ENCODE data around the gene PTH2. TPM values are rescaled to one million over a fixed set of nuclear protein-coding genes. Genes with fewer than 3 reads are reported as not detected.
A peak's percentile ranks its signal among the peaks of the same experiment; 100 is the strongest.

The PTH2 gene
- total and polyA plus RNA-seq, 4 donors: not detected

DNA sequence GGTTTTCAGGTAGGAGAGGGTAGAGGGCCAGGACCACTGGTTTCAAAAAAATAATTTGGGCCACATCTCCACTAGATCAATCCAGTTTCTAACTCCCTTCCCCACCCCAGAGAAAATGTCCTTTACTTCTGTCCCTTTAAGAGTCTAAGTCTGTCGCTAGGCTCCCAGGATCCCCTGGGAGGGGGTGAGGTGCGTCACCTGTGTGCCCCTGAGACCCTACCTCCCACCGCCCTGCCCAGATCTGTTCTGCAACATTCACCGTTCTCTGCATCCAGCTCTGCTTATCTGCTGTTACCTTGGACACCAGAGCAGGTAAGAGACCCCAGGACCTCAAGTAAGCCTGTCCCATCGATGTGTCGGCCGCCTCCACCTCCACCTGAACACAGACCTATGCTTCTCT, 1.9 kb upstream of the PTH2 start, which contains the start of gene GFY:
TSS of gene GFY (plus strand) at position 211 of the 400 bp plus-strand sequence. CDS start 1,043 bp downstream, outside the sequence.
- Histone ChIP-seq H3K4me3 (ENCODE audit: low read depth, low read length) (no peak within 1 kb of the TSS), H3K27ac (ENCODE audit: low read depth, low read length) (no peak within 1 kb of the TSS), H3K9me3 (ENCODE audit: control insufficient read depth, insufficient read depth, low read length) (no peaks in the 10 kb centered on the region), H3K36me3 (ENCODE audit: control insufficient read depth, insufficient read depth, low read length) (no peaks in the 10 kb centered on the region), H3K27me3 (ENCODE audit: control insufficient read depth, insufficient read depth, low read length) (peaks cover 98% of the 10 kb centered on the region), H3K4me1 (ENCODE audit: control insufficient read depth, insufficient read depth, low read length) (peaks cover 42% of the 10 kb centered on the region)
- WGBS (ENCODE audit: insufficient coverage): 38% methylated on average over 7 of the region's 7 CpGs
- no peak for DNase-seq (ENCODE audit: low read depth in 4 of 6, low spot score in 6 of 6)

DNA sequence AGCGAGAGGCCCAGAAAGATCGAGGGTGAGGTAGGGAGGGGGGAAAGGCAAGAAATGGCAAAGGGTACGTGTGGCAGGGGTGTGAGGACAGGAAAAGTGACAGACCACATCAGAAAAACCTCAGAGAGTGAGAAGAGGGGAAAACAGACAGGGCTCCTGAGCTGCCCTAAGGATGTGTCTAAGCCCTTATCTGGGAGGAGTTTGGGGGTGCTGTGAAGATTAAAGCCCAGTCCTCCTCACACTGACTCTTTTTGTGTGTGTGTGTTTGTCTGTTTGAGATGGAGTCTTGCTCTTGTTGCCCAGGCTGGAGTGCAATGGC, 703 bp upstream of the PTH2 start:
- Histone ChIP-seq H3K36me3 (ENCODE audit: control insufficient read depth, insufficient read depth, low read length) (no peaks in the 10 kb centered on the region), H3K4me1 (ENCODE audit: control insufficient read depth, insufficient read depth, low read length) (peaks cover 42% of the 10 kb centered on the region)
- WGBS (ENCODE audit: insufficient coverage): 0% methylated on average over 3 of the region's 3 CpGs

DNA sequence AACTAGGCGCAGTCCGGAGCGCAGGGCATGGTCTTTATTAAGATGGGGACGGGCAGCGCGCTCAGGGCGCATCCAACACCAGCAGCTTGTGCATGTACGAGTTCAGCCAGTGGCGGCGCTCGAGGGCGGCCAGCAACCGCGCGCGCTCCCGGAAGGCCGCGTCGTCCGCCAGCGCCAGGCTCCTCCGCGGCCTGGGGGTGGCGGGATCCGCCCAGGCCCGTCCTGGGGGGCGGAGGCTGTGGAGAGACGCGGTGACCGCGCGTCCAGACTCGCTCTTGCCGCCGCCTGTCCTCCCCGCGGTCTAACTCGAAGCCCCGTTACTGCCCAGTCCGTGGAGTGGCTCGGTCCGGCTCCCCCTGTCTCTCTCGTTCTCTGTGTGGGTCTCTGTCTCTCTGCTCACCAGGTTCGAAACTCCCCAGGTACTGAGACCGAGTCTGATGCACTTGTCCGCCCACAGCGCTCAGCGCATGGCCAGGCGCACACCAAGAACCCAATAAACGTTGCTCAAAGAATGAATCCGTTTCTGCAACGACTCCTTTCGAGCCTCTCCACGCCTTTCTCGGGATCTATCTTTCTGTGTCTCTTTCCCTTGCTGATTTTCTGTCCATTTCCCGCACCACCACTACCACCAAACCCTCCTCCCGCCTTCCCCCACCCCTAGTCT, 702 bp downstream of the PTH2 start:
- Histone ChIP-seq H3K4me1 (ENCODE audit: control insufficient read depth, insufficient read depth, low read length) (peaks cover 31% of the 10 kb centered on the region), H3K36me3 (ENCODE audit: control insufficient read depth, insufficient read depth, low read length) (no peaks in the 10 kb centered on the region), H3K9me3 (ENCODE audit: control insufficient read depth, insufficient read depth, low read length) (no peaks in the 10 kb centered on the region), H3K4me3 (ENCODE audit: low read depth, low read length) (no peak overlapping the region), H3K27ac (ENCODE audit: low read depth, low read length) (no peak overlapping the region), H3K27me3 (ENCODE audit: control insufficient read depth, insufficient read depth, low read length) (peaks cover 95% of the 10 kb centered on the region)
- DNase-seq (ENCODE audit: low read depth in 4 of 6, low spot score in 6 of 6): peak in 2 of 6 donors; percentile 42 to 60
- WGBS (ENCODE audit: insufficient coverage): 2% methylated on average over 58 of the region's 58 CpGs

More for the DNA sequence above, 703 bp upstream of the PTH2 start:
- Histone ChIP-seq H3K27me3 (ENCODE audit: control insufficient read depth, insufficient read depth, low read length) (peaks cover 98% of the 10 kb centered on the region), H3K27ac (ENCODE audit: low read depth, low read length) (no peak overlapping the region), H3K9me3 (ENCODE audit: control insufficient read depth, insufficient read depth, low read length) (no peaks in the 10 kb centered on the region), H3K4me3 (ENCODE audit: low read depth, low read length) (no peak overlapping the region)
- no peak for DNase-seq (ENCODE audit: low read depth in 4 of 6, low spot score in 6 of 6)

DNA sequence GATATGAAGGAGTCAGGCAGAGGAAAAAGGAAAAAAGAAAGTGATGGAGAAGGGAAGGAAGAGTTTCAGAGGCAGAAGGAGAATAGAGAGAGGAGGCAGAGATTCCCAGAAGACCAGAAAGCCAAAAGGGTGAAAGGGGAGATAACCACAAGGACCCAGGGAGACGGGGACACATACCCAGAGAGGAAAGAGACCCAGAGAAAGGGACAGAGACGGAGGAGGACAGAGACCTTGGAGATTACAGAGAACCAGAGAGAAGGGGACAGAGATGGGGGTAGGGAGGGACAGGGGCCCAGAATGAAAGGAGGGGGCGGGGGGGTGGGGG, 1.4 kb downstream of the PTH2 start:
- H3K9me3 ChIP-seq (ENCODE audit: control insufficient read depth, insufficient read depth, low read length): no peaks in the 10 kb centered on the region
- no peaks in the 10 kb centered on the region for H3K36me3 ChIP-seq (ENCODE audit: control insufficient read depth, insufficient read depth, low read length)
- H3K27me3 ChIP-seq (ENCODE audit: control insufficient read depth, insufficient read depth, low read length): peaks cover 94% of the 10 kb centered on the region
- no peak overlapping the region for H3K4me3 ChIP-seq (ENCODE audit: low read depth, low read length)
- H3K27ac ChIP-seq (ENCODE audit: low read depth, low read length): no peak overlapping the region
- no peak for DNase-seq (ENCODE audit: low read depth in 4 of 6, low spot score in 6 of 6)
- H3K4me1 ChIP-seq (ENCODE audit: control insufficient read depth, insufficient read depth, low read length): peaks cover 30% of the 10 kb centered on the region
- 34% methylated on average over 2 of the region's 3 CpGs for WGBS (ENCODE audit: insufficient coverage)

DNA sequence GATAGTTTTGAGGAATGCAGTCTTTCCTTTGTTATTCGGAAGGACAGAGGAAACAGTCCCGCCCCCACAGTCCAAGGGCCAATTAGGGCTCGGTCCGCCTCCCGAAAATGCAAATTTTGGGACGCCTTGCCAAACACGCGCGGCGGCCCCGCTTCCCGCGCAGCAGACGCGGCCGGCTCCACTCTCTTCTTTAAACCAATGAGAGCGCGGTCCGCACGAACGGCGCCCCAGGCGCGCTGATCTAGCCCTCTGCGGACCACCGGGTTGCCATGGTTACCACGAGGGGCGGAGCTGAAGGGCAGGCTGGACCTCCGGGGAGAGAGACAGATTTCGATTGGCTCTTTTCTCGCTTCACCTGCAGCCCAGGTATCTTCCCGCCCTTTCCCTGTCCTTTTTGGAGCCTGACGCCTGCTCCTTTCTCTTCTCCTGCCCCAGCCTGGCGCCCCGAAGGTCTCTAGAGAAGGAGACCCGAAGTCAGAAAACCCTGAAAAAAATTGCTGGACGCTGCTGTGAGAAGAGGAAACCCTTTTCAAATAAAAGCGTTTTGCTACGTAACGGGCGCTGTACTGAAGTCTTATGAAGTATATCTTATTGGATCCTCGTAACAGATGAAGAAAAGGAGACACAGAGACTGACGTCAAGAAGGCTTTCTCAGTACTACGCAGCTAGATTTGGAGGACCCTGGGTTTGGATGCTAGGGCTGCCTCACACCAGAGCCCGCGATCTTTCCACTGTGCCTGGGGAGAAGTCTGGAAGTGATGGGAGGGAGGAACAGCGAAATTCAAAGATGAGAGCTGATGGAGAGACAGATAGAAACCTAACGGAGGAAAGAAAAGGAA, 2.0 kb downstream of the PTH2 start:
- no peaks in the 10 kb centered on the region for H3K36me3 ChIP-seq (ENCODE audit: control insufficient read depth, insufficient read depth, low read length)
- DNase-seq (ENCODE audit: low read depth in 4 of 6, low spot score in 6 of 6): peak in 2 of 6 donors; percentile 81 to 82
- H3K4me3 ChIP-seq (ENCODE audit: low read depth, low read length): no peak overlapping the region
- no peaks in the 10 kb centered on the region for H3K9me3 ChIP-seq (ENCODE audit: control insufficient read depth, insufficient read depth, low read length)
- peaks cover 26% of the 10 kb centered on the region for H3K4me1 ChIP-seq (ENCODE audit: control insufficient read depth, insufficient read depth, low read length)
- H3K27ac ChIP-seq (ENCODE audit: low read depth, low read length): no peak overlapping the region
- WGBS (ENCODE audit: insufficient coverage): 8% methylated on average over 41 of the region's 48 CpGs
- H3K27me3 ChIP-seq (ENCODE audit: control insufficient read depth, insufficient read depth, low read length): peaks cover 92% of the 10 kb centered on the region

DNA sequence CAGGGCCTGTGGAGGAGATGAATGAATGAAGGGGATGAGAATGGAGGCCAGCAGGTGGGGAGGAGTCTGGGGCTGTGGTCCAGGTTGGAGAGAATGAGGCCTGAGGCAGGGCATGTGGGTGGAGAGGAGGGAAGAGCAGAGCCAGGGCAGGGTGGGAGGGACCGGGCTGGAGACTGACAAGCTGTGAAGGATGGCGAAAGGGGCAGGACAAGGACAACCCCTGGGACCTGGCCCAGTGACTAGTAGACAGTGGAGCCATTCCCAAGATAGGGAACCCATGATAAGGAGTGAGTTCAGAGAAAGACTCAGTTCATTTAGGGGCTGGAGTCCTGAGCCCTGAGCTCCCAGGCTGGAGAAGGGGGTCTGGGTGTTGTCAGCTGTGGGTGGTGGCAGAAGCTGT, 3.0 kb downstream of the PTH2 start:
- Histone ChIP-seq H3K27me3 (ENCODE audit: control insufficient read depth, insufficient read depth, low read length) (peaks cover 82% of the 10 kb centered on the region), H3K36me3 (ENCODE audit: control insufficient read depth, insufficient read depth, low read length) (no peaks in the 10 kb centered on the region), H3K9me3 (ENCODE audit: control insufficient read depth, insufficient read depth, low read length) (no peaks in the 10 kb centered on the region), H3K27ac (ENCODE audit: low read depth, low read length) (no peak overlapping the region), H3K4me3 (ENCODE audit: low read depth, low read length) (no peak overlapping the region), H3K4me1 (ENCODE audit: control insufficient read depth, insufficient read depth, low read length) (peaks cover 24% of the 10 kb centered on the region)
- no peak for DNase-seq (ENCODE audit: low read depth in 4 of 6, low spot score in 6 of 6)
- WGBS (ENCODE audit: insufficient coverage): 39% methylated on average over 2 of the region's 2 CpGs

DNA sequence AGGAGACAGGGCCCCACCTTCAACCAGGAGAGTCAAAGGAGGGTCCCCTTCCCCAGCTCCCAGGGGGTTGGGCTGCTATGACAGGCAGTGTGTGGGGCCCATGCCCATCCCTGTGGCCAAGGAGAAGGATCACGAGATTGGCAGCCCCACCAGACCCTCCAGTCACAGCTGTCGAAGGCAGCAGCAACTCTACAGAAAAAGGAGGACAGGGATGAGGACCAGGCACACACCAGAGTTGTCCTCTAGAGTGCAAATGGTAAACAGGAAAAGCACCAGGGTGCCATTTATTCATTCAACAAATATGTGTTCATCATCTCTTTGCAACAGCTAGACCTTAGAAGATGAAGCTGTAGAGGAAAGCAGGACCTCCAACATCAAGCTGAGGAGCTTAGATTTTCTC, 4.1 kb downstream of the PTH2 start:
- no peak overlapping the region for H3K27ac ChIP-seq (ENCODE audit: low read depth, low read length)
- H3K27me3 ChIP-seq (ENCODE audit: control insufficient read depth, insufficient read depth, low read length): peaks cover 71% of the 10 kb centered on the region
- 90% methylated on average over 1 of the region's 2 CpGs for WGBS (ENCODE audit: insufficient coverage)
- DNase-seq (ENCODE audit: low read depth in 4 of 6, low spot score in 6 of 6): no peak
- H3K36me3 ChIP-seq (ENCODE audit: control insufficient read depth, insufficient read depth, low read length): no peaks in the 10 kb centered on the region
- H3K4me3 ChIP-seq (ENCODE audit: low read depth, low read length): no peak overlapping the region
- no peaks in the 10 kb centered on the region for H3K9me3 ChIP-seq (ENCODE audit: control insufficient read depth, insufficient read depth, low read length)
- peaks cover 24% of the 10 kb centered on the region for H3K4me1 ChIP-seq (ENCODE audit: control insufficient read depth, insufficient read depth, low read length)

DNA sequence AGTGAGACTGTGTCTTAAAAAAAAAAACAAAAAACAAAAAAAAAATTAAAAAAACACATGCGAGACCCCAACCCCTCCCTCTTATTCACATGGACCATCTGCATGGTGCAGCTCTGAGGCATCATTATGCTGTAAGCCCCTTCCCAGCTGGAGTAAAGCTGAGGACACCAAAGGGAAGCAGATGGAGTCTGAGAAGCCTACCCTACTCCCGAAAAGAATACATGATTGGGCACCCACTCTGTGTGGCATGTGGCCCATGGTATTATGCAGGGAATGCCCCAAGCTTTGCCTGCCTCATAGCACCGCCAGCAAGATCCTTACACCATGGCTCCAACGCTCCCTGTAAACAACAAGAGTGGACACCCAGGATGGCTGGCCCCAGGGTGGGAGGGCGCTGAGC, 4.7 kb downstream of the PTH2 start:
- Histone ChIP-seq H3K27ac (ENCODE audit: low read depth, low read length) (no peak overlapping the region), H3K4me1 (ENCODE audit: control insufficient read depth, insufficient read depth, low read length) (peaks cover 25% of the 10 kb centered on the region), H3K27me3 (ENCODE audit: control insufficient read depth, insufficient read depth, low read length) (peaks cover 65% of the 10 kb centered on the region), H3K36me3 (ENCODE audit: control insufficient read depth, insufficient read depth, low read length) (no peaks in the 10 kb centered on the region), H3K9me3 (ENCODE audit: control insufficient read depth, insufficient read depth, low read length) (no peaks in the 10 kb centered on the region), H3K4me3 (ENCODE audit: low read depth, low read length) (no peak overlapping the region)
- DNase-seq (ENCODE audit: low read depth in 4 of 6, low spot score in 6 of 6): peak in 1 of 6 donors; percentile 91
- WGBS (ENCODE audit: insufficient coverage): 67% methylated on average over 1 of the region's 5 CpGs

DNA sequence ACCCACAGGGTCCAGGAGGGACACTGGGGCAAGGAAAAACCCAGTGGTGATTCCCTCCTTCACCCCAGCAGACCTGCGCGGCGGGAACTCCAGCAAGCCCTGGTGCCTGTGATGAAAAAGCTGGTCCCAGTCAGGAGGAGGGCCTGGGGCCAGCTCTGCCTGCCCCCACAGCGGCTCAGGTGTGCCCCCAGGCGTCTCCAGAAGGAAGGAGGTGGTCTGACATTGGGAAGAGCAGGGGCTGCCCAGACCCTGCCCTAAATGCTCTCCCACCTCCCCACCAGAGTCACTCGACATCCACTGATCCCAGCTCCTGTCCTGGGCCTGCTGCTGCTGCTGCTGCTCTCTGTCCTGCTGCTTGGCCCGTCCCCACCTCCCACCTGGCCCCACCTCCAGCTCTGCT, 6.2 kb downstream of the PTH2 start:
- Histone ChIP-seq H3K9me3 (ENCODE audit: control insufficient read depth, insufficient read depth, low read length) (no peaks in the 10 kb centered on the region), H3K4me1 (ENCODE audit: control insufficient read depth, insufficient read depth, low read length) (peaks cover 16% of the 10 kb centered on the region), H3K27ac (ENCODE audit: low read depth, low read length) (no peak overlapping the region), H3K36me3 (ENCODE audit: control insufficient read depth, insufficient read depth, low read length) (no peaks in the 10 kb centered on the region), H3K4me3 (ENCODE audit: low read depth, low read length) (no peak overlapping the region), H3K27me3 (ENCODE audit: control insufficient read depth, insufficient read depth, low read length) (peaks cover 51% of the 10 kb centered on the region)
- no peak for DNase-seq (ENCODE audit: low read depth in 4 of 6, low spot score in 6 of 6)
- WGBS (ENCODE audit: insufficient coverage): 29% methylated on average over 5 of the region's 7 CpGs

DNA sequence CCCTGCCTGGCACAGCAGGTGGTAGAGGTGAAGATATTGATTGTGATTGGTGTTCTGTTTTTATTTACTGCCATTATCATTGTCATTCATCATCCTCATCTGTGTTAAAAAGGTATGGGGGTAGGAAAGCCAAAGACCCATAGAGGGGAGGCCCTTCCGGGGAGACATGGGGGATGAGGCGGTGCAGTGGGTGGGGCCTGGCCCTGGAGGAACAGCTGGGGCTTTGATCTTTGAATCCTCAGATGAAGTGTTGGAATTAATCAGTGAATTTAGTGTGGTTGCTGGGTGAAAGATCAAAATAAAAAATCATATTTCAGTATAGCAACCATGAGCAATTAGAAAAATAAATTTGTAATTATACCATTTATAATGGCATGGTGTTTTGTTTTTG, 7.4 kb downstream of the PTH2 start:
- DNase-seq (ENCODE audit: low read depth in 4 of 6, low spot score in 6 of 6): no peak
- 55% methylated on average over 2 of the region's 2 CpGs for WGBS (ENCODE audit: insufficient coverage)
- H3K27me3 ChIP-seq (ENCODE audit: control insufficient read depth, insufficient read depth, low read length): peaks cover 39% of the 10 kb centered on the region
- no peaks in the 10 kb centered on the region for H3K36me3 ChIP-seq (ENCODE audit: control insufficient read depth, insufficient read depth, low read length)
- H3K27ac ChIP-seq (ENCODE audit: low read depth, low read length): no peak overlapping the region
- H3K4me1 ChIP-seq (ENCODE audit: control insufficient read depth, insufficient read depth, low read length): peaks cover 8% of the 10 kb centered on the region
- no peak overlapping the region for H3K4me3 ChIP-seq (ENCODE audit: low read depth, low read length)
- no peaks in the 10 kb centered on the region for H3K9me3 ChIP-seq (ENCODE audit: control insufficient read depth, insufficient read depth, low read length)
